GM12878 (cell line): ENCODE measurements around the gene OSBPL3. TPM values are rescaled to one million over a fixed set of nuclear protein-coding genes. Genes with fewer than 3 reads are reported as not detected.

Experiments used
- ATAC-seq: fragments of 200-7000 bp; cut with Tn5 transposase; 3 replicates; pipeline ENCODE4 v1.9.1; 2020; ENCODE audit warnings: mild to moderate bottlenecking, moderate library complexity
- BruUV-seq: library from RNA; stranded (reverse); fragments of 400-500 nt; replicated peaks from 2 replicates; lab custom pipeline; 2021; lab: Mats Ljungman, UMichigan
- CTCF ChIA-PET: fragments of 300-600 bp; sonication (Branson Sonifier 250); formaldehyde crosslinking; extraction: SDS; loops from one replicate; lab custom pipeline; 2021; ENCODE audit warnings: inconsistent platforms; lab: Yijun Ruan, JAX
- POLR2A ChIA-PET: fragments of 350-600 bp; formaldehyde crosslinking; extraction: SDS; loops from one replicate; lab custom pipeline; 2021; ENCODE audit warnings: inconsistent platforms; lab: Charles Lee
- RAD21 ChIA-PET: fragments of 300-600 bp; sonication (Branson Sonifier 250); formaldehyde crosslinking; loops from one replicate; lab custom pipeline; 2023; ENCODE audit warnings: antibody characterized with exemption; ENCODE audit not compliant: unreplicated experiment; lab: Charles Lee
- SMC1A ChIA-PET: fragments of 300-600 bp; sonication (Branson Sonifier 250); formaldehyde crosslinking; loops from one replicate; lab custom pipeline; 2023; ENCODE audit not compliant: unreplicated experiment, uncharacterized antibody; lab: Charles Lee
- DNase-seq: peaks from one replicate; pipeline ENCODE4 v3.0.0-alpha.2; 2011; ENCODE audit warnings: low read depth, low spot score
- FAIRE-seq: peaks from 3 replicates; lab custom pipeline; 2011; peaks lifted over from hg19 to GRCh38; lab: Jason Lieb, UNC
- H2AFZ ChIP-seq: 2 replicates; pipeline ENCODE4 v1.6.0; 2011; ENCODE audit warnings: low read depth, low read length, control low read depth; ENCODE audit not compliant: control insufficient read depth
- H3K27ac ChIP-seq: 2 replicates; pipeline ENCODE4 v1.5.1; 2011; ENCODE audit warnings: control low read depth; ENCODE audit not compliant: control insufficient read depth, insufficient read depth
- H3K27me3 ChIP-seq, 2 experiments: replicated peaks in 1 of 2; 2 replicates each; pipeline versions ENCODE4 v1.6.0 to v1.6.1; 2011; ENCODE audit warnings: low read length in 1 of 2; ENCODE audit not compliant: control insufficient read depth in 2 of 2, insufficient read depth in 2 of 2
- H3K36me3 ChIP-seq, 2 experiments: 2 replicates each; pipeline ENCODE4 v1.5.1; 2011; ENCODE audit warnings: low read length in 1 of 2; ENCODE audit not compliant: control insufficient read depth in 2 of 2, insufficient read depth in 2 of 2
- H3K4me1 ChIP-seq: 2 replicates; pipeline ENCODE4 v1.6.1; 2011; ENCODE audit warnings: mild to moderate bottlenecking, low read length, moderate library complexity, mixed read lengths; ENCODE audit not compliant: control insufficient read depth, insufficient read depth
- H3K4me2 ChIP-seq: 2 replicates; pipeline ENCODE4 v1.6.0; 2011; ENCODE audit warnings: control low read depth; ENCODE audit not compliant: control insufficient read depth, insufficient read depth
- H3K4me3 ChIP-seq: fragments of 200-600 bp; sonication (generic); 2 replicates; pipeline ENCODE4 v1.5.1; 2016
- H3K79me2 ChIP-seq: 2 replicates; pipeline ENCODE4 v1.6.0; 2011; ENCODE audit warnings: low read length; ENCODE audit not compliant: control insufficient read depth, insufficient read depth
- H3K9ac ChIP-seq: 2 replicates; pipeline ENCODE4 v1.8.0; 2011; ENCODE audit warnings: low read length, control low read depth, mixed read lengths; ENCODE audit not compliant: control insufficient read depth, insufficient read depth
- H3K9me3 ChIP-seq: replicated peaks from 3 replicates; pipeline ENCODE4 v1.5.1; 2011; ENCODE audit warnings: mild to moderate bottlenecking, low read length; ENCODE audit not compliant: control insufficient read depth, insufficient read depth
- H4K20me1 ChIP-seq: 2 replicates; pipeline ENCODE4 v1.6.0; 2011; ENCODE audit not compliant: control insufficient read depth, insufficient read depth
- BCL11A ChIP-seq: IDR thresholded peaks from 2 replicates; pipeline ENCODE4 v1.6.1; 2011; ENCODE audit warnings: low read depth, low read length
- BHLHE40 ChIP-seq, 2 experiments: fragments of 450-650 bp in 1 of 2; IDR thresholded peaks; 2 replicates each; pipeline ENCODE4 v1.6.1; 2011 to 2017; ENCODE audit warnings: low read depth in 2 of 2, borderline replicate concordance in 1 of 2, improper control_type of control experiment in 1 of 2, low read length in 1 of 2, mild to moderate bottlenecking in 1 of 2
- CEBPB ChIP-seq, 2 experiments: fragments of 150-350 bp in 1 of 2; IDR thresholded peaks; 2 replicates each; pipeline ENCODE4 v1.6.1; 2012 to 2014; ENCODE audit warnings: low read depth in 2 of 2, low read length in 2 of 2, borderline replicate concordance in 1 of 2, inconsistent platforms in 1 of 2
- CREM ChIP-seq: IDR thresholded peaks from 2 replicates; pipeline ENCODE4 v1.6.1; 2014; ENCODE audit warnings: antibody characterized with exemption, low read depth
- FOXM1 ChIP-seq: IDR thresholded peaks from 2 replicates; pipeline ENCODE4 v1.6.1; 2012; ENCODE audit warnings: low read depth, mild to moderate bottlenecking, inconsistent platforms, low read length, moderate library complexity
- GABPA ChIP-seq: IDR thresholded peaks from 2 replicates; pipeline ENCODE4 v1.6.1; 2014; ENCODE audit warnings: antibody characterized with exemption, low read depth, mild to moderate bottlenecking, inconsistent platforms
- GATAD2B ChIP-seq: fragments of 450-650 bp; conservative IDR thresholded peaks from 2 replicates; pipeline ENCODE4 v1.6.1; 2017; ENCODE audit warnings: low read depth, mild to moderate bottlenecking, moderate library complexity
- HDGF ChIP-seq: fragments of 450-650 bp; IDR thresholded peaks from 2 replicates; pipeline ENCODE4 v1.6.1; 2016; ENCODE audit warnings: antibody characterized with exemption
- IKZF1 ChIP-seq: fragments of 450-650 bp; conservative IDR thresholded peaks from 2 replicates; pipeline ENCODE4 v1.6.1; 2017; ENCODE audit warnings: antibody characterized with exemption, mild to moderate bottlenecking
- MLLT1 ChIP-seq: fragments of 450-650 bp; IDR thresholded peaks from 2 replicates; pipeline ENCODE4 v1.6.1; 2016; ENCODE audit warnings: mild to moderate bottlenecking
- MYC ChIP-seq: IDR thresholded peaks from 2 replicates; pipeline ENCODE4 v1.6.1; 2011; ENCODE audit warnings: mild to moderate bottlenecking, low read length, moderate library complexity, inconsistent platforms; ENCODE audit not compliant: insufficient read depth, insufficient replicate concordance, insufficient read length, severe bottlenecking
- NFYA ChIP-seq: IDR thresholded peaks from 2 replicates; pipeline ENCODE4 v1.6.1; 2011; ENCODE audit warnings: low read depth, mild to moderate bottlenecking, low read length, improper control_type of control experiment, borderline replicate concordance
- POLR2AphosphoS2 ChIP-seq: IDR thresholded peaks from 2 replicates; pipeline ENCODE4 v1.6.1; 2011; ENCODE audit warnings: low read depth, mild to moderate bottlenecking, low read length, improper control_type of control experiment, moderate library complexity
- POU2F2 ChIP-seq: IDR thresholded peaks from 3 replicates; pipeline ENCODE4 v1.6.1; 2011; ENCODE audit warnings: low read depth, mild to moderate bottlenecking, low read length, borderline replicate concordance
- RB1 ChIP-seq: fragments of 450-650 bp; formaldehyde crosslinking; IDR thresholded peaks from 2 replicates; pipeline ENCODE4 v1.6.1; 2017; ENCODE audit warnings: mild to moderate bottlenecking, borderline replicate concordance
- RUNX3 ChIP-seq: IDR thresholded peaks from 2 replicates; pipeline ENCODE4 v1.6.1; 2012; ENCODE audit warnings: low read length, inconsistent platforms
- SIX5 ChIP-seq: IDR thresholded peaks from 2 replicates; pipeline ENCODE4 v1.6.1; 2011; ENCODE audit warnings: mild to moderate bottlenecking, low read depth, low read length, moderate library complexity; ENCODE audit not compliant: severe bottlenecking
- SKIL ChIP-seq: fragments of 450-650 bp; IDR thresholded peaks from 2 replicates; pipeline ENCODE4 v1.6.1; 2017; ENCODE audit warnings: mild to moderate bottlenecking, low read depth, inconsistent platforms; ENCODE audit not compliant: poor library complexity, severe bottlenecking
- TCF12 ChIP-seq: IDR thresholded peaks from 2 replicates; pipeline ENCODE4 v1.6.1; 2011; ENCODE audit warnings: low read depth, mild to moderate bottlenecking, low read length
- TCF7 ChIP-seq: IDR thresholded peaks from 2 replicates; pipeline ENCODE4 v1.6.1; 2014; ENCODE audit warnings: antibody characterized with exemption, borderline replicate concordance
- WGBS: methylation state at CpG from one replicate; pipeline ENCODE4 v1.1.6; 2016; ENCODE audit warnings: low lambda C conversion rate; ENCODE audit not compliant: insufficient replicate concordance, insufficient coverage; ENCODE audit errors: missing lambda C conversion rate; 5-methylcytosine and 5-hydroxymethylcytosine counted together
- in situ Hi-C: fragments of 300-500 bp; cut with MboI; formaldehyde crosslinking; loops from 9 replicates; pipeline ENCODE4 v1.14.3; 2018; ENCODE audit warnings: mixed read lengths
- intact Hi-C: fragments of 100-400 bp; cut with micrococcal nuclease; formaldehyde crosslinking; loops from one replicate; pipeline ENCODE4 v1.14.2; 2022; ENCODE audit not compliant: unreplicated experiment
- polyA plus RNA-seq, 11 experiments: library from polyadenylated mRNA; depleted of rRNA in 4 of 11; unstranded in 6 of 11; stranded (reverse) in 5 of 11; fragments of >200 nt; fragmentation: Nextera tagmentation in 4 of 11; fragmentation: Illumina TruSeq in 1 of 11; extraction: Ambion mirVana in 4 of 11; extraction: Trizol in 1 of 11; gene quantifications; 1 replicate in 1 of 11; 2 replicates in 10 of 11; pipeline versions ENCODE4 v1.2.1 to v1.2.3, GENCODE V29; 2011 to 2016; ENCODE audit warnings: inconsistent platforms in 2 of 11, missing spikeins in 2 of 11, low read depth in 1 of 11
- total RNA-seq, 4 experiments: library from RNA; depleted of rRNA in 3 of 4; stranded (reverse); fragments of >200 nt in 3 of 4; fragmentation: Illumina TruSeq in 1 of 4; extraction: Trizol in 1 of 4; gene quantifications; 2 replicates each; pipeline versions ENCODE4 v1.2.1 to v1.2.3, GENCODE V29; 2013 to 2021

The OSBPL3 gene
- total and polyA plus RNA-seq, 10 of the 15 experiments (the other 5 are each of a cell fraction or from before 2014, with no cell fraction given) = 6.1 to 46.6 (median 27.0) TPM

- H3K79me2 ChIP-seq = peaks cover 40% of the 10 kb centered on the region
- DNase-seq (no peak), ATAC-seq (peak; percentile 31), FAIRE-seq (no peak)
- H3K9me3 ChIP-seq = no peaks in the 10 kb centered on the region
- H3K4me2 ChIP-seq = peak overlapping the region; percentile 86
- peak overlapping the region; percentile 76 for H3K4me3 ChIP-seq
- POLR2A ChIA-PET = interaction anchor here (0.8 to 6.0 kb wide), 15 partner anchors 9 to 160 kb away, joined by 3 to 68 read pairs (median 4); no protein-coding TSS in a partner anchor
- peak overlapping the region; percentile 80 for H2AFZ ChIP-seq
- H3K27me3 ChIP-seq = no peaks in the 10 kb centered on the region
- CTCF ChIA-PET = interaction anchor here (0.7 to 9.8 kb wide), 15 partner anchors 9 to 204 kb away, joined by 4 to 129 read pairs (median 11); no protein-coding TSS in a partner anchor
- RAD21 ChIA-PET = interaction anchor here (1.0 to 11.1 kb wide), 18 partner anchors 8 to 168 kb away, joined by 3 to 106 read pairs (median 7); no protein-coding TSS in a partner anchor
- H4K20me1 ChIP-seq = no peaks in the 10 kb centered on the region
- H3K4me1 ChIP-seq = peaks cover 5% of the 10 kb centered on the region
- H3K9ac ChIP-seq = peak overlapping the region; percentile 73
- no peaks in the 10 kb centered on the region for H3K36me3 ChIP-seq
- TSS peak; percentile 91 for BruUV-seq
- H3K27ac ChIP-seq = peak overlapping the region; percentile 75
- in situ Hi-C loops = loop anchor here (5.0 kb wide), 1 partner anchor 163 kb away; no protein-coding TSS in a partner anchor
- intact Hi-C loops = loop anchor here (1.0 to 5.0 kb wide), 5 partner anchors 42 to 223 kb away; partner anchors contain the start of gene GSDME
- SMC1A ChIA-PET = interaction anchor here (0.6 to 16.1 kb wide), 15 partner anchors 16 to 168 kb away, joined by 3 to 189 read pairs (median 12); no protein-coding TSS in a partner anchor
- 1% methylated on average over 26 of the region's 26 CpGs for WGBS
- no peak for TF ChIP-seq GABPA
- no peak for TF ChIP-seq CREM
- no peak for TF ChIP-seq NFYA
- 0 out of 2 replicates have a peak, but pooled peaks have one; percentile 34 for TF ChIP-seq HDGF
- TF ChIP-seq SKIL = no peak
- TF ChIP-seq MYC = no peak
- TF ChIP-seq BHLHE40 (IDR thresholded peaks at IDR 0.05; ENCODE audit: borderline replicate concordance in 1 of 2, low read depth in 2 of 2, low read length in 1 of 2) = peak in 1 of 2 experiments; percentile 63; a peak in 1 of 4 replicates
- TF ChIP-seq TCF12 = 0 out of 2 replicates have a peak, but pooled peaks have one; percentile 20
- TF ChIP-seq POU2F2 = 0 out of 3 replicates have a peak, but pooled peaks have one; percentile 9
- peak; percentile 75 for TF ChIP-seq MLLT1
- peak; percentile 50; the same call in 1 of the 2 replicates for TF ChIP-seq RUNX3
- TF ChIP-seq BCL11A = no peak
- no peak for TF ChIP-seq CEBPB (IDR thresholded peaks at IDR 0.05; ENCODE audit: borderline replicate concordance in 1 of 2, low read depth in 2 of 2, low read length in 2 of 2)
- 0 out of 2 replicates have a peak, but pooled peaks have one; percentile 28 for TF ChIP-seq TCF7
- peak; percentile 9; the same call in 1 of the 2 replicates for TF ChIP-seq IKZF1
- no peak for TF ChIP-seq FOXM1
- TF ChIP-seq GATAD2B = 0 out of 2 replicates have a peak, but pooled peaks have one; percentile 10
- no peak for TF ChIP-seq POLR2AphosphoS2
- TF ChIP-seq RB1 = no peak
- TF ChIP-seq SIX5 = no peak
These were observed 674 bp upstream of the OSBPL3 start for GRCh38 chr7:24980534-24981170.
